IMR-90 (cell line): ENCODE results near the gene RNF223. TPM values are rescaled to one million over a fixed set of nuclear protein-coding genes. Genes with fewer than 3 reads are reported as not detected.

Experiments used
- ATAC-seq: fragments of 200-7000 bp; cut with Tn5 transposase; 2 replicates; pipeline ENCODE4 v1.9.1; 2020; ENCODE audit warnings: low read depth, mild to moderate bottlenecking, moderate library complexity
- BruUV-seq: library from RNA; stranded (reverse); fragments of 400-500 nt; replicated peaks from 2 replicates; lab custom pipeline; 2021; lab: Mats Ljungman, UMichigan
- CTCF ChIA-PET: fragments of 300-600 bp; formaldehyde crosslinking; extraction: SDS; loops from one replicate; lab custom pipeline; 2021; ENCODE audit warnings: antibody characterized with exemption; lab: Yijun Ruan, JAX
- POLR2A ChIA-PET: fragments of 300-600 bp; sonication (Branson Sonifier 250); formaldehyde crosslinking; loops from one replicate; lab custom pipeline; 2022; ENCODE audit warnings: antibody characterized with exemption; ENCODE audit not compliant: unreplicated experiment; lab: Charles Lee
- DNase-seq: peaks from one replicate; pipeline ENCODE4 v3.0.0; 2013
- H2AFZ ChIP-seq: replicated peaks from 2 replicates; pipeline ENCODE3; 2013; ENCODE audit warnings: low read length, mild to moderate bottlenecking; ENCODE audit not compliant: poor library complexity
- H2AK5ac ChIP-seq: 2 replicates; pipeline ENCODE4 v1.6.1; 2013; ENCODE audit warnings: low read depth, low read length, inconsistent platforms
- H2AK9ac ChIP-seq: replicated peaks from 2 replicates; pipeline ENCODE3; 2013; ENCODE audit warnings: mild to moderate bottlenecking, low read depth, low read length, moderate library complexity; ENCODE audit not compliant: poor library complexity
- H2BK120ac ChIP-seq: 2 replicates; pipeline ENCODE4 v1.6.1; 2013; ENCODE audit warnings: low read depth, low read length, inconsistent platforms
- H2BK15ac ChIP-seq: 3 replicates; pipeline ENCODE4 v1.6.1; 2013; ENCODE audit warnings: low read depth, low read length, inconsistent platforms
- H2BK20ac ChIP-seq: 2 replicates; pipeline ENCODE4 v1.6.1; 2013; ENCODE audit warnings: low read depth, mild to moderate bottlenecking, inconsistent platforms, low read length, moderate library complexity
- H2BK5ac ChIP-seq: 2 replicates; pipeline ENCODE4 v1.6.1; 2013; ENCODE audit warnings: mild to moderate bottlenecking, low read depth, low read length, inconsistent platforms; ENCODE audit not compliant: poor library complexity, severe bottlenecking
- H3K14ac ChIP-seq: replicated peaks from 2 replicates; pipeline ENCODE4 v1.6.1; 2013; ENCODE audit warnings: low read depth, low read length, inconsistent platforms
- H3K18ac ChIP-seq: 2 replicates; pipeline ENCODE4 v1.6.1; 2013; ENCODE audit warnings: low read depth, low read length, control low read depth
- H3K23ac ChIP-seq: 2 replicates; pipeline ENCODE4 v1.6.1; 2013; ENCODE audit warnings: low read depth, low read length, inconsistent platforms
- H3K27ac ChIP-seq: 2 replicates; pipeline ENCODE4 v1.5.1; 2013; ENCODE audit warnings: mild to moderate bottlenecking, control low read depth, low read length; ENCODE audit not compliant: insufficient read depth
- H3K27me3 ChIP-seq: 2 replicates; pipeline ENCODE4 v1.6.1; 2013; ENCODE audit warnings: low read length; ENCODE audit not compliant: control insufficient read depth, insufficient read depth
- H3K36me3 ChIP-seq: 2 replicates; pipeline ENCODE4 v1.6.1; 2013; ENCODE audit warnings: low read length, mixed read lengths; ENCODE audit not compliant: control insufficient read depth, insufficient read depth
- H3K4ac ChIP-seq: 2 replicates; pipeline ENCODE4 v1.6.1; 2013; ENCODE audit warnings: low read depth, low read length, inconsistent platforms
- H3K4me1 ChIP-seq: 2 replicates; pipeline ENCODE4 v1.6.1; 2013; ENCODE audit warnings: low read length, mixed read lengths; ENCODE audit not compliant: control insufficient read depth, insufficient read depth
- H3K4me2 ChIP-seq: 2 replicates; pipeline ENCODE4 v1.6.1; 2013; ENCODE audit warnings: low read depth, mild to moderate bottlenecking, control low read depth, low read length, moderate library complexity
- H3K4me3 ChIP-seq: 2 replicates; pipeline ENCODE4 v1.5.1; 2013; ENCODE audit warnings: low read depth, mild to moderate bottlenecking, control low read depth, low read length, moderate library complexity; ENCODE audit not compliant: insufficient read depth
- H3K56ac ChIP-seq: 2 replicates; pipeline ENCODE4 v1.6.1; 2013; ENCODE audit warnings: low read length, inconsistent platforms; ENCODE audit not compliant: insufficient read depth; ENCODE audit errors: extremely low read depth
- H3K79me1 ChIP-seq, 2 experiments: 2 replicates each; pipeline ENCODE4 v1.6.1; 2013; ENCODE audit warnings: low read length in 2 of 2, inconsistent platforms in 1 of 2, low read depth in 1 of 2
- H3K9ac ChIP-seq: 2 replicates; pipeline ENCODE4 v1.6.1; 2013; ENCODE audit warnings: low read depth, low read length, control low read depth
- H3K9me1 ChIP-seq: 2 replicates; pipeline ENCODE4 v1.6.1; 2013; ENCODE audit warnings: low read length, inconsistent platforms; ENCODE audit not compliant: insufficient read depth
- H3K9me3 ChIP-seq: 2 replicates; pipeline ENCODE4 v1.6.1; 2013; ENCODE audit warnings: low read length; ENCODE audit not compliant: control insufficient read depth, insufficient read depth
- H4K20me1 ChIP-seq: 2 replicates; pipeline ENCODE4 v1.6.1; 2013; ENCODE audit warnings: low read length, inconsistent platforms; ENCODE audit not compliant: insufficient read depth
- H4K5ac ChIP-seq: 2 replicates; pipeline ENCODE4 v1.6.1; 2013; ENCODE audit warnings: mild to moderate bottlenecking, low read depth, low read length, control low read depth
- H4K8ac ChIP-seq, 2 experiments: 2 replicates each; pipeline ENCODE4 v1.6.1; 2013; ENCODE audit warnings: low read depth in 2 of 2, low read length in 2 of 2, control low read depth in 1 of 2, inconsistent platforms in 1 of 2
- H4K91ac ChIP-seq: 2 replicates; pipeline ENCODE4 v1.6.1; 2013; ENCODE audit warnings: low read depth, low read length, inconsistent platforms; ENCODE audit not compliant: insufficient read depth
- CHD1 ChIP-seq: IDR thresholded peaks from 2 replicates; pipeline ENCODE4 v1.6.1; 2012; ENCODE audit warnings: low read depth, low read length, improper control_type of control experiment
- FOS ChIP-seq: fragments of 150-350 bp; IDR thresholded peaks from 2 replicates; pipeline ENCODE4 v1.6.1; 2016; ENCODE audit warnings: low read depth, low read length
- POLR2A ChIP-seq: IDR thresholded peaks from 2 replicates; pipeline ENCODE4 v1.6.1; 2012; ENCODE audit warnings: mild to moderate bottlenecking, low read depth, low read length
- RCOR1 ChIP-seq: IDR thresholded peaks from 2 replicates; pipeline ENCODE4 v1.6.1; 2012; ENCODE audit warnings: mild to moderate bottlenecking, low read length, improper control_type of control experiment; ENCODE audit not compliant: insufficient replicate concordance
- WGBS, 2 experiments: methylation state at CpG; one replicate each; pipeline versions ENCODE4 v1.1.5 to v1.1.7; 2013; ENCODE audit warnings: missing lambda C conversion rate in 2 of 2; ENCODE audit not compliant: insufficient read length in 1 of 2; ENCODE audit errors: extremely low coverage in 2 of 2; 5-methylcytosine and 5-hydroxymethylcytosine counted together
- dilution Hi-C: fragments of 300-500 bp; cut with HindIII; formaldehyde crosslinking; loops from one replicate; pipeline ENCODE4 v1.14.3; 2018; ENCODE audit warnings: low sequenced_read_pairs; ENCODE audit not compliant: unreplicated experiment
- in situ Hi-C: fragments of 300-500 bp; cut with MboI; formaldehyde crosslinking; loops from 3 replicates; pipeline ENCODE4 v1.14.3; 2019; ENCODE audit warnings: low sequenced_read_pairs, inconsistent platforms, mixed read lengths
- intact Hi-C: fragments of 100-400 bp; cut with micrococcal nuclease; formaldehyde crosslinking; loops from 2 replicates; pipeline ENCODE4 v1.10.0; 2022
- polyA plus RNA-seq, 3 experiments: library from polyadenylated mRNA; depleted of rRNA; stranded (reverse); fragments of >200 nt; gene quantifications; 2 replicates each; pipeline ENCODE4 v1.2.3, GENCODE V29; 2012; ENCODE audit warnings: low replicate concordance in 1 of 3
- total RNA-seq: library from RNA; depleted of rRNA; stranded (reverse); fragments of >200 nt; gene quantifications from 2 replicates; pipeline ENCODE4 v1.2.3, GENCODE V29; 2012

RNF223 gene
- total and polyA plus RNA-seq, 2 of the 4 experiments (the other 2 are of a cell fraction): not detected

- in situ Hi-C loops: no loop called here
- no peak overlapping the region for H3K56ac ChIP-seq
- no peak overlapping the region for H4K8ac ChIP-seq
- no peaks in the 10 kb centered on the region for H3K9me1 ChIP-seq
- ChIA-PET CTCF (no interaction called here), POLR2A (no interaction called here)
- H2BK5ac ChIP-seq: no peak overlapping the region
- no peak for ATAC-seq
- peaks cover 75% of the 10 kb centered on the region for H3K36me3 ChIP-seq
- WGBS, 2 experiments: 100% methylated on average over 1 of the region's 19 CpGs; no CpG with 5 or more reads in 1 of the 2 experiments
- H4K91ac ChIP-seq: no peak overlapping the region
- no peak overlapping the region for H3K4me3 ChIP-seq
- H2AK5ac ChIP-seq: no peak overlapping the region
- no peak overlapping the region for H2AFZ ChIP-seq
- H3K14ac ChIP-seq: no peak overlapping the region
- dilution Hi-C loops: no loop called here
- no peaks in the 10 kb centered on the region for H3K4me1 ChIP-seq
- H3K4ac ChIP-seq: no peak overlapping the region
- H4K20me1 ChIP-seq: peaks cover 7% of the 10 kb centered on the region
- BruUV-seq: no TSS peak
- H2BK20ac ChIP-seq: no peak overlapping the region
- no peak overlapping the region for H3K9ac ChIP-seq
- no peak for DNase-seq
- H3K4me2 ChIP-seq: no peak overlapping the region
- no peak overlapping the region for H2BK120ac ChIP-seq
- TF ChIP-seq RCOR1 (no peak), CHD1 (no peak), POLR2A (no peak), FOS (no peak)
- intact Hi-C loops: no loop called here
- H4K5ac ChIP-seq: no peak overlapping the region
- no peaks in the 10 kb centered on the region for H3K27me3 ChIP-seq
- no peaks in the 10 kb centered on the region for H3K9me3 ChIP-seq
- no peak overlapping the region for H3K18ac ChIP-seq
- no peak overlapping the region for H2BK15ac ChIP-seq
- no peak overlapping the region for H2AK9ac ChIP-seq
- H3K27ac ChIP-seq: no peak overlapping the region
- no peak overlapping the region for H3K23ac ChIP-seq
- peaks cover 3 to 10% of the 10 kb centered on the region in 2 experiments; a peak in 3 of 4 replicates for H3K79me1 ChIP-seq
Measured at GRCh38 chr1:1047407-1047806, 26.7 kb downstream of the RNF223 start.
